ENCODE data around the gene PDE4D.

- no peak for TF ChIP-seq CTCF (IDR thresholded peaks at IDR 0.05)
- TF ChIP-seq EZH2 (IDR thresholded peaks at IDR 0.05; ENCODE audit: borderline replicate concordance, insufficient read depth, low read depth, low read length, poor library complexity, severe bottlenecking), result no peak
Measured at GRCh38 chr5:58988938-58989337, 904.6 kb downstream of the PDE4D start.
